22Rv1 (cell line): ENCODE measurements around the gene ZP4.
"Not testable (repeated sequence)": the region's sequence is repeated elsewhere in the genome, so short reads cannot be mapped to it uniquely, and the experiment has no call there.

Source experiments
- H3K27ac ChIP-seq: fragments of 450-650 bp; 2 replicates; pipeline ENCODE4 v1.5.1; 2017
- CTCF ChIP-seq: fragments of 450-650 bp; IDR thresholded peaks from 2 replicates; pipeline ENCODE4 v1.5.1; 2017; ENCODE audit warnings: mild to moderate bottlenecking
- ZFX ChIP-seq: fragments of 450-650 bp; IDR thresholded peaks from 2 replicates; pipeline ENCODE4 v1.6.1; 2017; ENCODE audit warnings: antibody characterized with exemption, borderline replicate concordance

ZP4 gene

DNA sequence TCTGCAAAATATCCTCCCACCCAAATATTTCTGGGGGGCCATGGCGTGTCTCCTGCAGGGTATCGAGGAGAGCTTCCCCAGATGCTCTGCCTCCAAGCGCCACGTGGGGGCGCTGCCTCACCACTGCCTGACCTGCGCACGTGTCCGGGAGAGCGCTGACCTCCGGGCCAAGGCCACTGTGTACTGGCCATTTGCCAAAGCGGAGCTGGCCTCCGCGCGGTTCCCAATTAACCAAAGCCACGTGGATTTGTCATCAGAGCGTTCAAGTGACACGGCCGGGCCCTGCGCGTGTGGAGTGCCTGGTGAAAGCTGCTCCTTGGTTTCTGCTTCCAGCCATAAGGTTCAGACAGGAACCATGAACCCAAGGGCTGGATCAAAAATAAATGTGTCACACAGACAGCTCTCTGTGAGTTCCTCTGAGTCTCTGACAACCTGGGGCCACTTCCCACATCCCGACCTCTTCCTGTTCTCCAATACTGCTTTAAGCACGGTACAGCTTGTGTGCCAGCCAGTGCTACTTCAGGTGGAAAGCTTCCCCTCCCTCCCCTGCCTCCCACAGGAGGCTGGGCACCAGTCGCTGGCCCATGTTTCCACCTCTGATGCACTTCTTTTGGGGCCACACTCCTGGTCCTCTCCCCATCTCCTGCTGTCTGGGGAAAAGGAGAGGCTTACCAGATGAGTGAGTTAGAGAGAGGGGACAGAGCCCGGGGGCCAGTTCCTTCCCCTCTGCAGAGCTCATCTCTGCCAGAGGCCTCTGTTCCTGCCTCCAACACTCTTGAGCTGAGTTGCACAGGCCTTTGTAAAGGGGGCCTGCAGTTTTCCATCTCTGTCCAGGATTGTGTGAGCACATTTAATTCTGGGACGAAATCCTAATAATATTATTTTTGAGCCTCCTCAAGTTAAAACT, 26.1 kb downstream of the ZP4 start:
- TF ChIP-seq ZFX (no peak), CTCF (peak; percentile 99)
- no peak overlapping the region for H3K27ac ChIP-seq

- no peak overlapping the region for H3K27ac ChIP-seq
- TF ChIP-seq CTCF (no peak), ZFX (no peak)
Observed at GRCh38 chr1:237863234-237863633, 27.5 kb downstream of the ZP4 start.

GRCh38 chr1:237861944-237862343, 28.8 kb downstream of the ZP4 start:
- H3K27ac ChIP-seq: no peak overlapping the region
- no peak for TF ChIP-seq CTCF
- no peak for TF ChIP-seq ZFX

- no peak overlapping the region for H3K27ac ChIP-seq
- TF ChIP-seq ZFX (no peak), CTCF (no peak)
Observed at GRCh38 chr1:237858992-237859391, 31.7 kb downstream of the ZP4 start.

DNA sequence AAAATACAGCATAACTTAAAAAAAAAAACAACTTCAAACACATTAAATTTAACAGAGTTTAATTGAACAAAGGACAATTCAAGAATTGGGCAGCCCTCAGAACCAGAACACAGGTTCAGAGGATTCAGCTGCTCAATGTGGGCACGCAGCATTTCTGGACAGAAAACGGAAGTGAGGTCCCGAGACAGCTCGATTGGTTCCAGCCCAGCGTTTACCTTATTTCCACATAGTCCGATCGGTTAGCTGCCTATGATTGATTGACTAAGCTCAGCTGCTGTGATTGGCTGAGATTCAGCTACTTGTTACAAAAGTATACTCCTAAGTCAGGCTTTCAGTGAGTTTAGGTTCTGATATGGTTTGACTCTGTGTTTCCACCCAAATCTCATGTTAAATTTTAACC, 33.3 kb downstream of the ZP4 start:
- no peak overlapping the region for H3K27ac ChIP-seq
- TF ChIP-seq CTCF (no peak), ZFX (no peak)

GRCh38 chr1:237852342-237852741, 38.4 kb downstream of the ZP4 start:
- TF ChIP-seq CTCF (no peak), ZFX (no peak)
- no peak overlapping the region for H3K27ac ChIP-seq

GRCh38 chr1:237851210-237851845, 39.4 kb downstream of the ZP4 start:
- TF ChIP-seq CTCF: peak; percentile 94
- TF ChIP-seq ZFX: no peak
- H3K27ac ChIP-seq: no peak overlapping the region

- not testable (repeated sequence) for H3K27ac ChIP-seq
Observed at GRCh38 chr1:237843516-237843915, 47.2 kb downstream of the ZP4 start.
